Stimulated activated CD4-positive, alpha-beta T cell treated with anti-CD3 and anti-CD28 coated beads, Interleukin-1b, Interleukin-23, amount 100 ng/mL, for 48 hours (primary cell): ENCODE data around the gene OR4K15.
"Not testable (repeated sequence)": the region's sequence is repeated elsewhere in the genome, so short reads cannot be mapped to it uniquely, and the experiment has no call there.

Experiments
- DNase-seq: peaks from one replicate; pipeline ENCODE4 v3.0.0-alpha.2; 2020

Gene OR4K15

GRCh38 chr14:19975291-19975690 lies at the start of gene OR4K15:
Gene OR4K15, plus strand, starts transcription at chr14:19975591. Its CDS starts 0 bp downstream, at chr14:19975591.
- DNase-seq, result no peak

GRCh38 chr14:19930617-19931016 lies 44.8 kb upstream of the OR4K15 start, which contains the start of gene OR4K1:
Gene OR4K1, plus strand, starts transcription at chr14:19930917. Its CDS starts 4,750 bp downstream, at chr14:19935667.
- no peak for DNase-seq

- DNase-seq, result no peak
Observed at GRCh38 chr14:19941668-19942067, 33.7 kb upstream of the OR4K15 start.

GRCh38 chr14:19947413-19948090 lies 27.8 kb upstream of the OR4K15 start:
- no peak for DNase-seq

- no peak for DNase-seq
Observed at GRCh38 chr14:19949218-19949617, 26.2 kb upstream of the OR4K15 start.

GRCh38 chr14:19969735-19970134 lies 5.7 kb upstream of the OR4K15 start:
- not testable (repeated sequence) for DNase-seq

GRCh38 chr14:19974844-19975243 lies 547 bp upstream of the OR4K15 start:
- DNase-seq, result no peak

GRCh38 chr14:19993438-19993837 lies 18.0 kb downstream of the OR4K15 start:
- DNase-seq, result no peak

- no peak for DNase-seq
Observed at GRCh38 chr14:20001863-20002262, 26.5 kb downstream of the OR4K15 start, which contains the start of gene OR4Q2. Gene OR4Q2, plus strand, starts transcription at chr14:20002163.

GRCh38 chr14:20002319-20002718 lies 26.9 kb downstream of the OR4K15 start:
- DNase-seq, result no peak

GRCh38 chr14:20008156-20008555 lies 32.8 kb downstream of the OR4K15 start:
- no peak for DNase-seq

GRCh38 chr14:20019257-20019865 lies 44.0 kb downstream of the OR4K15 start, which contains the start of gene OR4K14:
Gene OR4K14, minus strand, starts transcription at chr14:20019307. Its CDS starts 4,114 bp downstream, at chr14:20015193.
- no peak for DNase-seq
